Measurements from ENCODE around the gene TSPAN4. TPM values are rescaled to one million over a fixed set of nuclear protein-coding genes. Genes with fewer than 3 reads are reported as not detected.
A peak's percentile ranks its signal among the peaks of the same experiment; 100 is the strongest.

The TSPAN4 gene
- total and polyA plus RNA-seq, 2 donors (not counting 1 experiment from before 2014, with no cell fraction given) = 102 to 191 TPM

DNA sequence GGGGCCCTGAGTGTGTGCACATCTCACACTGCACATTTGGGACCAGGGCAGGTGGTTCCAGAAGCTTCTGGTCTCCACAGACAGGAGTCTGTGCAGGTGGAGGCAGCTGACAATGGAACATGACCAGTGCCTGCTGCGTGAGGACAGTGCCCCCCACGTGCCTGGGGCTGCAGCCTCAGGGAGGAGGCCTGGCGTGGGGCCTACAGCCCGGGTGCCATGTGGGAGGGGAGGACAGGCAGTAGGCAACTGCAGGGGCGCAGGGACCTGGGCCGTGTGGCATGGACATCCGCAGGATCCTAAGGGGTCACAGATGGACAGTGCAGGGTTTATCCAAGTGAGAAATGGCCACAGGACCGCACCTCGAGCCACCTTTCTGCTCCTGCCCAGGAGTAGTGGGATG, 28.8 kb downstream of the TSPAN4 start:
- Histone ChIP-seq H2AFZ (ENCODE audit: low read length) (no peak overlapping the region), H3K4me2 (ENCODE audit: extremely low read depth, insufficient read depth, low read length) (no peak overlapping the region), H3K36me3 (ENCODE audit: control insufficient read depth, insufficient read depth, low read length) (peaks cover 6% of the 10 kb centered on the region), H3K9ac (ENCODE audit: insufficient read depth, low read length) (no peak overlapping the region), H3K79me2 (ENCODE audit: control insufficient read depth, insufficient read depth, low read length) (no peaks in the 10 kb centered on the region), H3K4me1 (ENCODE audit: control insufficient read depth, extremely low read depth, insufficient read depth, low read length) (peaks cover 11% of the 10 kb centered on the region), H3K27ac (ENCODE audit: insufficient read depth, low read length) (no peak overlapping the region), H3K4me3 (replicated peaks in 1 of 4; ENCODE audit: control extremely low read depth in 1 of 4, insufficient read depth in 1 of 4, low read depth in 3 of 4, low read length in 4 of 4) (no peak overlapping the region), H3K9me3 (ENCODE audit: control insufficient read depth, insufficient read depth, low read depth, low read length) (no peaks in the 10 kb centered on the region), H3K27me3 (ENCODE audit: control insufficient read depth, insufficient read depth, low read length) (no peaks in the 10 kb centered on the region), H4K20me1 (ENCODE audit: control insufficient read depth, extremely low read depth, insufficient read depth, low read length) (no peaks in the 10 kb centered on the region)
- TF ChIP-seq, protein P1, sequence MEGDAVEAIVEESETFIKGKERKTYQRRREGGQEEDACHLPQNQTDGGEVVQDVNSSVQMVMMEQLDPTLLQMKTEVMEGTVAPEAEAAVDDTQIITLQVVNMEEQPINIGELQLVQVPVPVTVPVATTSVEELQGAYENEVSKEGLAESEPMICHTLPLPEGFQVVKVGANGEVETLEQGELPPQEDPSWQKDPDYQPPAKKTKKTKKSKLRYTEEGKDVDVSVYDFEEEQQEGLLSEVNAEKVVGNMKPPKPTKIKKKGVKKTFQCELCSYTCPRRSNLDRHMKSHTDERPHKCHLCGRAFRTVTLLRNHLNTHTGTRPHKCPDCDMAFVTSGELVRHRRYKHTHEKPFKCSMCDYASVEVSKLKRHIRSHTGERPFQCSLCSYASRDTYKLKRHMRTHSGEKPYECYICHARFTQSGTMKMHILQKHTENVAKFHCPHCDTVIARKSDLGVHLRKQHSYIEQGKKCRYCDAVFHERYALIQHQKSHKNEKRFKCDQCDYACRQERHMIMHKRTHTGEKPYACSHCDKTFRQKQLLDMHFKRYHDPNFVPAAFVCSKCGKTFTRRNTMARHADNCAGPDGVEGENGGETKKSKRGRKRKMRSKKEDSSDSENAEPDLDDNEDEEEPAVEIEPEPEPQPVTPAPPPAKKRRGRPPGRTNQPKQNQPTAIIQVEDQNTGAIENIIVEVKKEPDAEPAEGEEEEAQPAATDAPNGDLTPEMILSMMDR (conservative IDR thresholded peaks at IDR 0.05 in 1 of 2, IDR thresholded peaks at IDR 0.05 in 1 of 2; ENCODE audit: low read depth in 1 of 2, low read length in 2 of 2) = no peak
- no peak for TF ChIP-seq EZH2 (IDR thresholded peaks at IDR 0.05; ENCODE audit: low read length, missing control alignments)
- no peak for DNase-seq (ENCODE audit: low read depth in 2 of 2)

DNA sequence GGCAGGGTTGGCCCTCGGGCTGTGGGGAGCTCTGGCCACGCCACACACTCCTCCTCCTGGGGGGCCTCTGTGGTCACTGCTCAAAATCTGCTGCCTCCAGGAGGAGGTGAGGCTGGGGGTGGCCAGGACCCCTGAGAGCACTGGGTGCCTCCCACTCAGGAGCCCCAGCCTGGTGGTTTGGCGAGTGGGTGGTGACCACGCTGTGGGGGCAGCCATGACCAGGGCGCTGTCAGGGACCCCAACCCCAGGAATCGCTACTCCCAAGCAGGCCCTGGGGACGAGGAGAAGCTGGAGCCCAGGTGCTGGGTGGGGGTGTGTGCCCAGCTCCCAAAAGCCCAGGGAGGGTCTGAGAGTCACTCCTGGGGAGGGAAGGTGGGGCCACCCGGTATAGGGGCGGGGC, 30.1 kb downstream of the TSPAN4 start:
- no peak overlapping the region for H3K9ac ChIP-seq (ENCODE audit: insufficient read depth, low read length)
- no peaks in the 10 kb centered on the region for H3K79me2 ChIP-seq (ENCODE audit: control insufficient read depth, insufficient read depth, low read length)
- DNase-seq (ENCODE audit: low read depth in 2 of 2) = no peak
- no peak overlapping the region for H3K27ac ChIP-seq (ENCODE audit: insufficient read depth, low read length)
- peaks cover 6% of the 10 kb centered on the region for H3K36me3 ChIP-seq (ENCODE audit: control insufficient read depth, insufficient read depth, low read length)
- no peak overlapping the region for H3K4me3 ChIP-seq (replicated peaks in 1 of 4; ENCODE audit: control extremely low read depth in 1 of 4, insufficient read depth in 1 of 4, low read depth in 3 of 4, low read length in 4 of 4)
- H3K27me3 ChIP-seq (ENCODE audit: control insufficient read depth, insufficient read depth, low read length) = no peaks in the 10 kb centered on the region
- no peak overlapping the region for H2AFZ ChIP-seq (ENCODE audit: low read length)
- H4K20me1 ChIP-seq (ENCODE audit: control insufficient read depth, extremely low read depth, insufficient read depth, low read length) = no peaks in the 10 kb centered on the region
- H3K9me3 ChIP-seq (ENCODE audit: control insufficient read depth, insufficient read depth, low read depth, low read length) = no peaks in the 10 kb centered on the region
- peaks cover 11% of the 10 kb centered on the region for H3K4me1 ChIP-seq (ENCODE audit: control insufficient read depth, extremely low read depth, insufficient read depth, low read length)
- H3K4me2 ChIP-seq (ENCODE audit: extremely low read depth, insufficient read depth, low read length) = no peak overlapping the region
- TF ChIP-seq, protein P1 (conservative IDR thresholded peaks at IDR 0.05 in 1 of 2, IDR thresholded peaks at IDR 0.05 in 1 of 2; ENCODE audit: low read depth in 1 of 2, low read length in 2 of 2) = no peak
- no peak for TF ChIP-seq EZH2 (IDR thresholded peaks at IDR 0.05; ENCODE audit: low read length, missing control alignments)

DNA sequence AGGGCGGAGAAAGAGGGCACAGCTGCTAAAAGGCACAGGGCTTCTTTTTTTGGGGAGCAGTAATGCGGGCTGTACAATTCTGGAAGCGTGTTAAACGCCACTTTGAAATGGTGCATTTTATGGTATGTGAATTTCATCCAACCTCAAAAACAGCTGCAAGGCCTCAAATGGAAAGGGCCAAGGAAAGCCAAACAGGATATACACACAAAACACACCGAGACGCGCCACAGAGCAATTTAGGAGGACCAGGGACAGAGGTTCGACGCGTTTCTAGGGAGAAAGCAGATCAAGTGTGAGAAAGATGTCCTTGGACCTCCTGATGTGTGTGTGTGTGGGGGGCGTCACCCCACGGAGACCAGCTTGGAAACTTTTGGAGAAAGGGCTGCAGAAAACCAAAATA, 31.1 kb downstream of the TSPAN4 start:
- Histone ChIP-seq H3K79me2 (ENCODE audit: control insufficient read depth, insufficient read depth, low read length) (no peaks in the 10 kb centered on the region), H3K27me3 (ENCODE audit: control insufficient read depth, insufficient read depth, low read length) (no peaks in the 10 kb centered on the region), H3K9me3 (ENCODE audit: control insufficient read depth, insufficient read depth, low read depth, low read length) (no peaks in the 10 kb centered on the region), H3K4me1 (ENCODE audit: control insufficient read depth, extremely low read depth, insufficient read depth, low read length) (peaks cover 11% of the 10 kb centered on the region), H3K4me2 (ENCODE audit: extremely low read depth, insufficient read depth, low read length) (no peak overlapping the region), H3K4me3 (replicated peaks in 1 of 4; ENCODE audit: control extremely low read depth in 1 of 4, insufficient read depth in 1 of 4, low read depth in 3 of 4, low read length in 4 of 4) (no peak overlapping the region), H3K9ac (ENCODE audit: insufficient read depth, low read length) (no peak overlapping the region), H4K20me1 (ENCODE audit: control insufficient read depth, extremely low read depth, insufficient read depth, low read length) (no peaks in the 10 kb centered on the region), H2AFZ (ENCODE audit: low read length) (no peak overlapping the region), H3K36me3 (ENCODE audit: control insufficient read depth, insufficient read depth, low read length) (peaks cover 3% of the 10 kb centered on the region), H3K27ac (ENCODE audit: insufficient read depth, low read length) (no peak overlapping the region)
- DNase-seq (ENCODE audit: low read depth in 2 of 2) = peak in 1 of 2 donors; percentile 49
- TF ChIP-seq, protein P1 (conservative IDR thresholded peaks at IDR 0.05 in 1 of 2, IDR thresholded peaks at IDR 0.05 in 1 of 2; ENCODE audit: low read depth in 1 of 2, low read length in 2 of 2) = no peak
- TF ChIP-seq EZH2 (IDR thresholded peaks at IDR 0.05; ENCODE audit: low read length, missing control alignments) = no peak

Measured in fibroblast of lung (primary cell).